ENCODE results near the gene POLR1E. TPM values are rescaled to one million over a fixed set of nuclear protein-coding genes. Genes with fewer than 3 reads are reported as not detected.
"Not testable (repeated sequence)": the region's sequence is repeated elsewhere in the genome, so short reads cannot be mapped to it uniquely, and the experiment has no call there.

The POLR1E gene
- total RNA-seq, 1 experiment from 2014 or later, result 51.3 TPM

DNA sequence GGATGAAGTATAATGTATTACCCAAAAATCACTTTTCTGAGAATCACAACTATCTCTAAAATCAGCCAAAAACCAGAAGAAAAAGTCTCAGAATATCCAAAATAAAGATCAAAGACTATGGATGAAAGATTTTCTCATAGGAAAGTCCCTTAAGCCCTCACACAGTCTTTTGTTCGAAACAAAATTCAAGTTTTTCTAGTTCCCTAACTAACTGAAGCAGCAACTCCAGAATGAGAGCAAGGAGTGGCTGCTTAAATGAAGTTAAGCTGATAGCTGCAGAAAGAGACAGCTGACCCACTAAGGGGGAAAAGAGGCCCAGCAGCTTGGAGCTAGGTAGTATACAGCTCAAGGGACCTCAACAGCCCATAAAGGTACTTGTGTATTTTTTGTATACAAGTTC lies 28.9 kb upstream of the POLR1E start:
- DNase-seq (ENCODE audit: low read depth, low spot score), result no peak
- in situ Hi-C loops (cut with HindIII; ENCODE audit: low pct_unique_long_range_greater_than_20kb, low sequenced_read_pairs), result no loop called here

DNA sequence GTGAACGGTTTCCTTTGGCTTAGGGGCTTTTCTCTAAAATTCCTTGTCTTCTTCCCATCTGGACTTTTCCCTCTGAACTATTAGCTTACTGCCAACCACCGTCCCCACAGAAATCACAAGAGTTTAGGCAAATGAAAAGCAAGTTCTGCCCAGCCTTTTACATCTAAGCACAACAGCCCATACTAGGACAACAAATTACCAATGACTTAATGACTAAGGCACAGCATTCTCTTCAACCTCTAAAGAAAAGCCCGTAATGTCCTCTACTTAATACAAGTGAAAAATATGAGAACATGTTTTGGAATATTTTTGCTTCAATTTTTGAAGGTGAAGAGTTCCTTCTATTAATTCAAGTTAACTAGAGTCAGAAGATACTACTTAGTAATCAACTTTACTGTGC lies 21.7 kb upstream of the POLR1E start:
- no peak for DNase-seq (ENCODE audit: low read depth, low spot score)
- in situ Hi-C loops (cut with HindIII; ENCODE audit: low pct_unique_long_range_greater_than_20kb, low sequenced_read_pairs), result no loop called here

DNA sequence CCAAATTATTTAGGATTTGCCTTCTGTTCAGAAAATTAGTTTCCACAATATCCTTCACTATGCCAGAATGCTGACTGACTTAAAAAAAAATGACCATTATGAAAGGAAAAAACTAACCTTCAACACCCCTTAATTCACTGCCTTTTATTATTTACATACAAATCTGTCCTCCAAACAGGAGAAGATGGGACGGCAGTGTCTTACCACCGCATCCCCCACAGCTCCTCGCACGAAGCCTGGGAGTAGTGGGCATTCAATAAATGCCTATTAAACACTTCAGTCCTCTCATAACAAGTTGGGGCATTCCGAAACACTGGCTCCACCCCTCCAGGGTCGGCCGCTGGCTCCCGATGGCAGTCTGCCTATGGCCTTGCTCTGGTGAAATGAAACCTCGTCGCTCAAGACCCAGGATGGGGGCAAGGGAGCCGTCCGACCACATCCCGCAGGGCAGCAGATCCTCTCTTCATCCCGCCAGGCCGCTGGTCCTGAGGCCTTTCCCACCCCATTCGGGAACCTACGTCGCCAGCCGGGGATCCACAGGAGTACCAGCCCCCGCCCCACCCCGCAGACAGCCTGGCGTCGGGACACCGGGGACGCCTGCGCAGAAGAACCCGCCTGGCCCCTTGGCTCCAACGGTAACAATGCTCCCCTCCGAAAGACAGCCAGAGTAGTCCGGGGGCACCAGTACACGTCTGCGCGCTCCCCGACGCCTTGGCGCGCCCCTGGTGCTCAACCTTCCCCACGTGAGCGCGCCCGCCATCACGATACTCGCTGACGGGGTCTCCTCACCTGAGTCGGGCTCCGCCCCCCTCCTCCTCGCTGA lies 21.1 kb upstream of the POLR1E start:
- peak; percentile 70 for DNase-seq (ENCODE audit: low read depth, low spot score)
- in situ Hi-C loops (cut with HindIII; ENCODE audit: low pct_unique_long_range_greater_than_20kb, low sequenced_read_pairs), result no loop called here

DNA sequence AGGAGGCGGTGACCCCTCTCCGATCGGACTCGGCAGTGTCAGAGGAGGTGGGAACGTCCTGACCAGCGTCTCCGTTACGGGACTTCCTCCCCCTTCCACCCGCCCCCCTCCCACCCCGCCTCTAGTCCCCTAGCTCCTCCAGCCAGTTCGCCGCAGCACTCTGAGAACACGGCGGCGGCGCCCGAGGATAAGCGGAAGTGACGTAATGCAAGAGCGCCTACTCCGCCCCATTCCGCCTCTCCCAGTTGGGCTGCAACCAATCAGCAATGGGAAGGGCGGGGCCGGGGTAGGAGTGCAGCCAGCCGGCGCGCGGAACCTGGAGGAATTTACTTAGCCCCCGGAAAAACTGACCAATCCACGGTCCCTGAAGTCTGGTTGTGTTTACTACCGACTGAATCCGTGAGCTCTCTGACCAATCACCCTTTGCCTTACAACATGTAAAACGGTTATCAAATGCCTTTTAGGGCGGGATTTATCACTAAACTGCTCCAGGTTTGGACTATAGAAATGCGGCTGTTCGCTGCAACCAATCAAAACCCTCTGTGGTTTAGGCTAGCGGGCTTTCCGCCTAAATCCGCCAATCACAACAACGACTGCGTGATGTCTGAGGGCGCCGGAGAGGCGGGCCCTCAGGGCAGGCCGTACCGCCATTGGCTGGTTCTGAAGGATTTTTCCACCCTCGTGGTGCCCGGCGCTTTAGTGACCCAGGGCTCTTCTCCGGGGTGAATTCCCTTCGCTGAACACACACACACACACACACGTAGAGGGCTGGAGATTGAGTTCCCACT lies 20.3 kb upstream of the POLR1E start, which contains the start of gene ZBTB5:
ZBTB5 (minus strand) TSS at position 202 of the 788 bp plus-strand sequence. CDS start 22,899 bp downstream, outside the sequence.
- in situ Hi-C loops (cut with HindIII; ENCODE audit: low pct_unique_long_range_greater_than_20kb, low sequenced_read_pairs), result no loop called here
- peak; percentile 98 for DNase-seq (ENCODE audit: low read depth, low spot score)

DNA sequence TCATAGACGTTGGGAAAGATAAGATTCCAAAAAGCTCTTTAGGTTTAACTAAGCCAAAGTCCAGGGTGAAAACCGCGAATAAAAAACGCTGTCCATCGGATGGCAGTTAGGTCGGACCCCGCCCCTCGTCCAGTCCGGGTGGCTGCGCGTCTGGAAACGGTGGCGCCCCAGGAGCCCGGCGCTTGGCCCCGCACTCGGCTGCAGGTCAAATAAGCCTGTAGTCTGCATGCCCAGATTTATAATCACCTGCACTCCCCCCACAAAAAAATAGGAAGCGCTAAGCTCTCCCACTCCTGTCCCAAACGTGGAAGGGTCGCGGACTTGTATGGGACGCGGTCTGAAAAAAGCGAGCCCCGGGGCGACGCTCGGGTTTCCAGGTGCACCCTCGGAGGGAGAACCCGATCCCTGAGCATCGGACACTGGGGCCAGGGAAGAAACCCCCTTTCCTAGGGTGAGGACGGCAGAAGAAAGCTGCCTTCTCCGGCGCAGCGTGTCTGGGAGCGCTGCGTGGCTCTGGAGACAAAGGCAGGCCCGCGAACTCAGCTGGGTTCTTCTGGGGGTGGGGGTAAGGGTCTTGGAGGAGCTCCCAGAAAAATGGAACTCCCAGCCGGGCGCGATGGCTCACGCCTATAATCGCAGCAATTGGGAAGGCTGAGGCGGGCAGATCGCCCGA lies 19.6 kb upstream of the POLR1E start:
- in situ Hi-C loops (cut with HindIII; ENCODE audit: low pct_unique_long_range_greater_than_20kb, low sequenced_read_pairs), result no loop called here
- peak; percentile 82 for DNase-seq (ENCODE audit: low read depth, low spot score)

DNA sequence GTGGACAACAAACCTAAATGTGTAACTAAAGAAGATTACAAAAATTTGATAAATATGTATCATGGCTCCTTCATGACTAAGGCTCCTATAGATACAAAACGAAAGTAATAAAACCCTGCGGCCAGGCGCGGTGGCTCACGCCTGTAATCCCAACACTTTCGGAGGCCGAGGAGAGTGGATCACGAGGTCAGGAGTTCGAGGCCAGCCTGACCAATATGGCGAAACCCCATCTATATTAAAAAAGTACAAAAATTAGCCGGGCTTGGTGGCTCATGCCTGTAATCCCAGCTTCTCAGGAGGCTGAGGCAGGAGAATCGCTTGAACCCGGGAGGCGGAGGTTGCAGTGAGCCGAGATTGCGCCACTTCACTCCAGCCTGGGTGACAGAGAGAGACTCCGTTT lies 18.2 kb upstream of the POLR1E start:
- peak; percentile 44 for DNase-seq (ENCODE audit: low read depth, low spot score)
- in situ Hi-C loops (cut with HindIII; ENCODE audit: low pct_unique_long_range_greater_than_20kb, low sequenced_read_pairs), result not testable (repeated sequence)

DNA sequence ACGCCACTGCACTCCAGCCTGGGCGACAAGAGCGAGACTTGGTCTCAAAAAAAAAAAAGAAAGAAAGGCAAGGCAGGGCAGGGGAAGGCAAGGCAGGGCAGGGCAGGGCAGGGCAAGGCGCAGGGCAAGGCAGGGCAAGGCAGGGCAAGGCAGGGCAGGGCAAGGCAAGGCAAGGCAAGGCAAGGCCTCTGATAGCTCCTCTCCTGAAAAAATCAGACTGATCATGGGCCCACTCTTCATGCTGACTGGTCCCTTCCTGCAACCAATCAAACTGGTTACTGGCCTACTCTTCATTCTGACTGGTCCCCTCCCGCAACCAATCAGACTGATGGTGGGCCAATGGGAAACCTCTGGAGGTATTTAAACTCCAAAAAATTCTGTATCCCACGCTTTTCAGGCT lies 17.1 kb upstream of the POLR1E start:
- in situ Hi-C loops (cut with HindIII; ENCODE audit: low pct_unique_long_range_greater_than_20kb, low sequenced_read_pairs), result no loop called here
- DNase-seq (ENCODE audit: low read depth, low spot score), result no peak

DNA sequence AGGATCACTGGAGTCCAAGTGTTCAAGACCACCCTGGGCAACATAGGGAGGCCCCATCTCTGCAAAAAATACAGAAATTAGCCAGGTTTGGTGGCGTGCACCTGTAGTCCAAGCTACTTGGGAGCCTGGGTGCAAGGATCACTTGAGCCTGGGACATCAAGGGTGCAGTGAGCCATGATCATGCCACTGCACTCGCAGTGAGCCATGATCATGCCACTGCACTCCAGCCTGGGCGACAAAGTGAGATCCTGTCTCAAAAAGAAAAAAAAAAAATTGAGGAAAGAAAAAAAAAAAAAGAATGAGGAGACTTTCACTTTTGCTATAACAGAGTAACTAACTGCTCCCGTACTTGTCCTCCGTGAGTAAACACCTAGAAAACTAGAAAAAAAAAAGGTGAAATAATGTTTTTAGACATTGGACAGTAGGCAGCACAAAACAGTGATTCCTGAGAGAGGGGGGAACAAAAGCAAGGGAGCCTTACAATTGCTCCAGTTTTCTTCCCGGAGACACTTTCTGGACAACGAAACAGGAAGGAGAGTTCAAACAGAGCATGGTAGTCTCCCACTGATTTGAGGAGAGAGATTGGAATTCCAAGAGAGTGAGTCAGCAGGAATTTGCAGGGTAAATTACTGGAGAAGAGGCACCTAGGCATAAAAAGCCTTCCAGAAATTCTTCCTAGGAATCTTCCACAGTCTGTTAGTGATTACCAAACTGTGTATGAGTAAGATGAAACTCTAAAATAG lies 13.6 kb upstream of the POLR1E start:
- peak; percentile 87 for DNase-seq (ENCODE audit: low read depth, low spot score)
- in situ Hi-C loops (cut with HindIII; ENCODE audit: low pct_unique_long_range_greater_than_20kb, low sequenced_read_pairs), result no loop called here

DNA sequence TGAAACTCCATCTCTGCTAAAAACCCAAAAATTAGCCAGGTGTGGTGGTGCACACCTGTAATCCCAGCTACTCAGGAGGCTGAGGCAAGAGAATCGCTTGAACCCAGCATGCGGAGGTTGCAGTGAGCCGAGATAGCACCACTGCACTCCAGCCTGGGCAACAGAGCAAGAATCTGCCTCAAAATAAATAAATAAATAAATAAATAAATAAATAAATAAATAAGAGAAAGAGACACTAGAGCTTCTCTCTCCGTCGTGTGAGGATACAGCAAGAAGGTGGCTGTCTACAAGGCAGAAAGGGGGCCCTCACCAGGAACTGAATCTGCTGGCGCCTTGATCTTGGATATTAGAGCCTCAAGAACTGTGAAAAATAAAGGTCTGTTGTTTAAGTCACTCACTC lies 11.8 kb upstream of the POLR1E start:
- DNase-seq (ENCODE audit: low read depth, low spot score); in situ Hi-C loops (cut with HindIII; ENCODE audit: low pct_unique_long_range_greater_than_20kb, low sequenced_read_pairs): not testable (repeated sequence)

DNA sequence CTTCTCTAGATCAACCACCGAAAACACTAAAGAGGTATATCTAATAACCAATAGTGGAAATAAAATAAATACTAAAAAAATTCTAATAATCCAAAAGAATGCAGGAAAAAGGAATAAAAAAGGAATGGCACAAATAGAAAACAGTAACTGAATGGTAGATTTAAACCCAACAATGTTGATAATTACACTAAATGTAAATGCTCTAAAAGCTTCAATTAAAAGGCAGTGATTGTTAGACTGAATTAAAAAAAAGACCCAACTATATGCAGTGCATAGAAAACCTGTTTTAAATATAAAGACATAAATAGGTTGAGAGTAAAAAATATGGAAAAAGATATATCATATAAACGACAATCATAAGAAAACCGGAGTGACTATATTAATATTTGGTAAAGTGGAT lies 11.3 kb upstream of the POLR1E start:
- in situ Hi-C loops (cut with HindIII; ENCODE audit: low pct_unique_long_range_greater_than_20kb, low sequenced_read_pairs), result no loop called here

DNA sequence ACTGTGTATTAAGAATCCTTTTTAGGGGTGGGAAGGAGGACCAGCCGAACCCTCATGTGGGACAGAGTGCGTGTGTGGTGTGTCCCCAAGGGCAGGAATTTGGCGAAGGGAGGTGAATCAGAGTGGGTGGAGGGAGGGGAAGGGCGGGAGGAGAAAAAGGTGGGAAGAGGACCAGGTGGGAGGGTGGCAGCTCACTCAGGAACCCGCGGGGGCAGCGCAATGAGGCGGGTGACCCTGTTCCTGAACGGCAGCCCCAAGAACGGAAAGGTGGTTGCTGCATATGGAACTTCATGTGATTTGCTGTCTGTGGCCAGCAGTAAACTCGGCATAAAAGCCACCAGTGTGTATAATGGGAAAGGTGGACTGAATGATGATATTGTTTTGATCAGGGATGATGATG lies 8.8 kb upstream of the POLR1E start:
- in situ Hi-C loops (cut with HindIII; ENCODE audit: low pct_unique_long_range_greater_than_20kb, low sequenced_read_pairs), result no loop called here
- DNase-seq (ENCODE audit: low read depth, low spot score), result peak; percentile 47

More for the DNA sequence above, 11.3 kb upstream of the POLR1E start:
- DNase-seq (ENCODE audit: low read depth, low spot score), result no peak

DNA sequence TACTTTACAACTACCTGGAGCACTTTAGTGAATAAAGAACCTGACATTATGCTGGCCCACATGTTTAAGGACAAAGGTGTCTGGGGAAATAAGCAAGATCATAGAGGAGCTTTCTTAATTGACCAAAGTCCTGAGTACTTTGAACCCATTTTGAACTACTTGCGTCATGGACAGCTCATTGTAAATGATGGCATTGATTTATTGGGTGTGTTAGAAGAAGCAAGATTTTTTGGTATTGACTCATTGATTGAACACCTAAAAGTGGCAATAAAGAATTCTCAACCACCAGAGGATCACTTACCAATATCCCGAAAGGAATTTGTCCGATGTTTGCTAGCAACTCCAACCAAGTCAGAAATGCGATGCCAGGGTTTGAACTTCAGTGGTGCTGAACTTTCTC lies 8.3 kb upstream of the POLR1E start:
- in situ Hi-C loops (cut with HindIII; ENCODE audit: low pct_unique_long_range_greater_than_20kb, low sequenced_read_pairs); DNase-seq (ENCODE audit: low read depth, low spot score): not testable (repeated sequence)

DNA sequence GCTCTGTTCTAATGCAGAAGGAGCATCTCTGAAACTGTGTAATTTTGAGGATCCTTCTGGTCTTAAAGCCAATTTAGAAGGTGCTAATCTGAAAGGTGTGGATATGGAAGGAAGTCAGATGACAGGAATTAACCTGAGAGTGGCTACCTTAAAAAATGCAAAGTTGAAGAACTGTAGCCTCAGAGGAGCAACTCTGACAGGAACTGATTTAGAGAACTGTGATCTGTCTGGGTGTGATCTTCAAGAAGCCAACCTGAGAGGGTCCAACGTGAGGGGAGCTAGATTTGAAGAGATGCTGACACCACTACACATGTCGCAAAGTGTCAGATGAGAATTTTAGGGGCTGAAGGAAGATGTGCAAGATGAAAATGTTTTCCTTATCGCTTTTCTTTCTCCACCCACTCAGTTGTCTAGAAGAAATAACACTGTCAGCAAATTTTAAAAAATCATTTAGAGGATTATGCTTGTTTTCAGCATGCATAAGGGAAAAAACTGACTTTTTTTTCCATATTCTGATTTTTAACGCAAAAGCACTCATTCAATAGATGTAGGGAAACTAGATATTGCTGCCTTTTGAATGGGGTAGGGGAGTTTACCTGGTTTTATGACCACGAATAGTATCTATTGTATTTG lies 7.6 kb upstream of the POLR1E start:
- DNase-seq (ENCODE audit: low read depth, low spot score); in situ Hi-C loops (cut with HindIII; ENCODE audit: low pct_unique_long_range_greater_than_20kb, low sequenced_read_pairs): not testable (repeated sequence)

DNA sequence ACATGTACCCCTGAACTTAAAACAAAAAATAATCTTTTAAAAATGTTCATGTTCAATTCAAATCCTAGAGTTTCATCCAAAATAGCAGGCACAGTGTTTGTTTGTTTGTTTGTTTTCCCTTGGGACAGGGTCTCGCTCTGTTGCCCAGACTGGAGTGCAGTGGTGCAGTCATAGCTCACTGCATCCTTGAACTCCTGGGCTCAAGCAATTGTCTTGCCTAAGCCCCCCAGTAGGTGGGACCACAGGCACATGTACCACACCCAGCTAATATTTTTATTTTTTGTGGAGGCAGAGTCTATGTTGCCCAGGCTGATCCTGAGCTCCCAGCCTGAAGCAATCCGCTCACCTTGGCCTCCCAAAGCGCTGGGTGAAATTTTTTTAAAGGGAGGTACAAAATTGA lies 5.0 kb upstream of the POLR1E start:
- no peak for DNase-seq (ENCODE audit: low read depth, low spot score)
- in situ Hi-C loops (cut with HindIII; ENCODE audit: low pct_unique_long_range_greater_than_20kb, low sequenced_read_pairs), result no loop called here

DNA sequence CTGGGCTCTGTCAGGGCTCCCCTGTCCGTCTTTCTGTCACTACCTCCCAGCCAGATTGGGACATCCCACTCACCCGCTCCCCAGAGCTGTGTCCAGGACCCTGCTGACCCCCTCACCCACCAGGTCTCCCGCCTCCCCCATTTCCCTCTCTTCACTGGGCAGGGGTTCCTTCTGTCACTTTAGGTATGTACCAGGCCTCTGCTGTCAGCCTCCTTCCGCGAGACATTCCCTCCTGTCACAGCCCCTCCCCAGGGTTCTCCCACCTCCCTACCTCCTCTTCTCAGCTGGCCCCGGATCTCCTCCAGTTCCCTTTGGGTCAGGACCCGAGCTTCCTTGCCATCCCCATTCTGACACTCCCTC lies 488 bp downstream of the POLR1E start:
- in situ Hi-C loops (cut with HindIII; ENCODE audit: low pct_unique_long_range_greater_than_20kb, low sequenced_read_pairs), result no loop called here
- DNase-seq (ENCODE audit: low read depth, low spot score), result no peak

DNA sequence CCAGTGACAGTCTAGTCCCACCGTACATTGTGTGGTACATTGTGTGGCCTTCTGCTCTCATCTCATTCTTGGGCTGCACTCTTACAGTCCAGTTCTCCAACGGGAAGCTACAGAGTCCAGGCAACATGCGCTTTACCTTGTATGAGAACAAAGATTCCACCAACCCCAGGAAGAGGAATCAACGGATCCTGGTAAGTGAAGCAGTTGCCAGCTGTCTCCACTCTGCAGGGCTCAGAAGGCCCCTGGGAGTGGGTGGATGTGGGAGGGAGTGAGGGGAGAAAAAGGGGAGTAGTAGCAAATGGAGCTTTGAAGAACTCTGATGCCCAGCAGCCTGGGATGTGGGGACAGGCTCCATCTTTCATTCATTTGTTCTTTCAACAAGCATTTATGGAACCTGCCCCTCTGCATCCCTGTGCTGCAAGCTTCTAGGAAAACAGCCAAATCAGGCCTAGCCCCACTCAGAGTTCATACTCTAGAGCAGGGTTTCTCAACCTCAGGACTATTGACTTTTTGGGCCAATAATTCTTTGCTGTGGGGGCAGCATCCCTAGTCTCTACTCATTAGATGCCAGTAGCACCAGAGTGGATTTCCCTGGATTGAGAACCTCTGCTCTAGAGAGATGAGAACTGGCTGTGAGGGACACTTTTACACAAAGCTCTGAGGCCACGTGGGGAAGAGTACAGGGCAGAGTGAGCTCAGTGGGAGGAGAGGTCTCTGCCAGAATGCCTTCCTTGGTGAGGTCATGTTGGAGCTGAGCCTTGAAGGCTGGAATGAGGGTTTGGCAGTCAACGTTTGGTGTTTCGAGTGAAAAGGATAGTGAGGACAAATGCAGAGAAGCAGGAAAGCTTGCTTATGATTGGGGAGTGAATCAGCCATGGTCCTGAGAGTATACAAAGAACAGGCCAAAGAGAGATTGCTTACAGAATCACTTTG lies 1.1 kb downstream of the POLR1E start:
- in situ Hi-C loops (cut with HindIII; ENCODE audit: low pct_unique_long_range_greater_than_20kb, low sequenced_read_pairs), result no loop called here
- DNase-seq (ENCODE audit: low read depth, low spot score), result no peak

Data from SK-MEL-5 (cell line).